HG02610 (cell line): Measurements from ENCODE around the gene NLGN1.
A peak's percentile ranks its signal among the peaks of the same experiment; 100 is the strongest.

Experiments used
- ATAC-seq: cut with Tn5 transposase; IDR thresholded peaks from one replicate; pipeline ENCODE4 v1.9.1; 2021; ENCODE audit warnings: mild to moderate bottlenecking, moderate library complexity; ENCODE audit not compliant: unreplicated experiment

Gene NLGN1

GRCh38 chr3:173825730-173826129 is 428.2 kb downstream of the NLGN1 start:
- no peak for ATAC-seq

DNA sequence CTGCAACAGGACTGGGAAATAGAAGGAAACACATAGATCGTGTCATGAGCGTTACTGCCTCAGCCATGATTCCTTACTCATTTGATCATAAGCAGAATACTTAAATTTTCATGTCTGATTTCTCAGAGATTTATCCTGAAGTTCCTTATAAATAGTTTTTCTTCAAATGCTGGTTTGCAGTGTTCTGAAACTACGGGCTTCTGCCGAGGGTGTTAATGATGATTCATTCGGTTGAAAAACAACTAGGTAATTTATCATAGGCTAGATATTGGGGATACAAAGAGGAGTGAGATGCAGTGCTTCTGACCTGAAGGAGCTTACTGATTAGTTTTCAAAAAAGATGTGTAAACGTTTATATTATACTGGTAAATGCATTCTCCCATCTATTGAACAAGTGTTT is 428.9 kb downstream of the NLGN1 start:
- ATAC-seq: no peak

DNA sequence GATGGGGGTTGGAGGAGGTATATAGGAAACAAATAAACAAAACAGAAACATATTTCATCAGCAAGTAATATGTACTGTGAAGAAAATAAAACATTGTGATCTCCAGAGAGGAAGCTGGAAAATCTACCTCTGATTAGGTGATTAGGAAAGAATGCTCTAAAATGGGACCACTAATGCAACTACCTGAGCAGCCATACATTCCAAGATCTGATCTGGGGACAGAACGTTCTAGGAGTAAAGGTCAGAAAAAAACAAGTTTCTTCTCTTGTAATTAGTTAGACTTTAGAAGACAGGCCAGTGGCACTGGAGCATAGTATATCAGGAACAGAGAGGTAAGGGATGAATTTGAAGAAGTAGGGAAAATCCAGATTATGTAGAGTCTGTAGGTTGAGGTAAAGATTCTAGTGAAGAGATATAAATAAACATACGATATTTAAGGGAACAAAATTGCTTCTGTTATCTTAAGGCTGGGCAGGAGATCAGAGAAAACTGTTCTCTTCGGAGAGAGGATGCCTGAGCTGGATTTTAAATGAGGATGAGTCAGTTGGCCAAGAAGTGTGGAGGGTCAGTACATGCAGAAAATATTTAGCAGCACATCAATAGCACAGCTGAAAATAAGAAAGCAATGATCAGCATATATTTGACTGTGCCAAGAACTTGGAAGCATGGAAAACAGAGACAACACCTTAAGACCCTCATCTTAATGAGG is 429.5 kb downstream of the NLGN1 start:
- ATAC-seq: no peak

DNA sequence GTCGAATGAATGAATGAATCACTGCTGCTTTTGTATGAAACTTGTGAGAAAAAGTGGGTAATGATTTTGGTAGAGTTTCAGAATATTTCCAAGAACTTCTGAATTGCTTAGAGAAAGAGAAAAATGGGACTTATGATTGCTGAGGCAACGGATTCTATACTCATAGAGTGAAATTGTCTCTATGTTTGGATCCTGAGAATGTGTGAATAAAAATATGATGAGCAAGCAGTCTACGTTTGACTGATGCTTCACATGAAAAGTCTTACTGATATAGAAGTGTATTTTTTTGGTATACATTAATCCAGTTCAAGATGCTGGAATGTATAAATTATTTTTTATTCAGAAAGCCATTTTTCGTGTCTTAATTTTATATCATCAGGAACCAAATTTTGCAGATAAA is 441.1 kb downstream of the NLGN1 start:
- ATAC-seq: no peak

GRCh38 chr3:173839859-173840258 is 442.3 kb downstream of the NLGN1 start:
- no peak for ATAC-seq

DNA sequence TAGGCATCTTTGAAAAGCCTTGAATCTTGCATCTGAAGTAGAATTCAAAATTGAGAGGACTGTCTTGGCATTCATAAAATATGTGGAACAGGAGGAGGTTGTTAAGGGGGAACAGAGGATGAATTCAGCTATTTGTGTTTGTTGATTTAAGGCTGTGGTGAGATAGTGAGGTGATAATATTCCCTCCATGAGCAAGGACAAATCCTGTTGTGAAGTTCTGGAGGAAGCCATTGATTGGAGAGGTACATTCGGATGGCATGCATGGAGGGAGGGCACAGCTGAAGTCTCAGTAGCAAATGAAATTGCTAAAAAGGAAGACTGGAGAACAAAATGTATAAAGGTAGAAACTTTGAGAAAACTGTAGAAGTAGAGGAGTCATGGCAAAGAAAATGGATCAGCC is 443.8 kb downstream of the NLGN1 start:
- ATAC-seq: no peak

GRCh38 chr3:173843060-173843459 is 445.5 kb downstream of the NLGN1 start:
- no peak for ATAC-seq

- no peak for ATAC-seq
Measured at GRCh38 chr3:173846584-173846983, 449.0 kb downstream of the NLGN1 start.

- ATAC-seq: no peak
Measured at GRCh38 chr3:173849489-173849888, 451.9 kb downstream of the NLGN1 start.

DNA sequence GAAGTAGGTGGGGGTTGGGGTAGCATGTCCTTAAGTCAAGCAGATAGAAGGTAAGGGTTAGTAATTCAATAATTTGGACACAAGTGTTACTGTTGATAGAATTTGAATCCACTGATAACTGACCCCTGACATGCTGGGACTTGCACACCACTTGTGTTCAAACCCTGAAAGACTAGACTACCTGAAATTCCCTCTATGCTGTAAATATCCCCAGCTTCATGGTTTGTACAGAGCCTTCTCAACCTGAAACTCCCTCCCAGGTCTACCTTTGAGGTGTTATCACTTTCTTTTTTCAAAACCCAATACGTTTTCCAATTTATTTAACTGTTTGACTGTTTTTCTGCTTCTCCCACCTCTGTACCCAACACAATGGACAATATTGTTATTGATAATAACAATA is 459.6 kb downstream of the NLGN1 start:
- ATAC-seq: peak; percentile 90

DNA sequence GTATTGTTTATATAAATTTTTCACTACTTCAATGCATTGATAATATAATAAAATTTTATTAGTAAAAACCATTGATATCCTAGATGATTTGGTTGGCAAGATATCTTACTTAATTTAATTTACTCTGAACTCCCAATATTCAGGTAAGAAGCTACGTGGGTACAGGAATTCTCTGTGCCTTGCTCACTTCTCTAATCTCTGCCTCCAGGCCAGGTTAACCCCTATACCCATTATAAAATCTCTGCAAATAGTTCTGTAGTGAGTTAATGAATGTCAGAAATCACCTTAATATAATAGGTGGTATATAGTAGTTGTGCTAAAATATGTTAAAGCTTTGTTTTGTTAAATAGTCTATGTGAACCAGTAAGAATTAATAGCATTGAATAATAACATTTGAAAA is 465.2 kb downstream of the NLGN1 start:
- no peak for ATAC-seq

- ATAC-seq: peak; percentile 52
Measured at GRCh38 chr3:173863551-173863950, 466.0 kb downstream of the NLGN1 start.

GRCh38 chr3:173865900-173866498 is 468.5 kb downstream of the NLGN1 start:
- ATAC-seq: no peak

GRCh38 chr3:173869766-173870165 is 472.2 kb downstream of the NLGN1 start:
- ATAC-seq: no peak

GRCh38 chr3:173870976-173871375 is 473.4 kb downstream of the NLGN1 start:
- ATAC-seq: no peak

DNA sequence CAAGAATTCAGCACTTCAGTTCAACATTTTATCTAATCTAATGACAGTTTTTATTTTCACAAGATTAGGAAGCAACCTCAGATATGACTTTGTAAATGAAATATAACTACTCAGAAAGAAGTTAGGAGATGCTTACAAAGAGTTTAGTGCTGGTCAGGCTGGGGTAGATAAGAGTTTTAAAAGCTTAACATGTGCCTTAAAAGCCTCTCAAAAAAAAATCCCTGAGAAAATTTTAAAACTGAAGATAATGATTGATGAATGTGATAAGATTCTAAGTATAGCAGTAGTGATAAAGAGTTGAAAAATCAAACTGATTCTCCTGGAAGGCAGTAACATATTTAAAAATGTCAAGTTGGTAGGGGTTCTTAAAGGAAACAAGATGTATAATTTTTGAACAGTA is 478.2 kb downstream of the NLGN1 start:
- ATAC-seq: no peak

DNA sequence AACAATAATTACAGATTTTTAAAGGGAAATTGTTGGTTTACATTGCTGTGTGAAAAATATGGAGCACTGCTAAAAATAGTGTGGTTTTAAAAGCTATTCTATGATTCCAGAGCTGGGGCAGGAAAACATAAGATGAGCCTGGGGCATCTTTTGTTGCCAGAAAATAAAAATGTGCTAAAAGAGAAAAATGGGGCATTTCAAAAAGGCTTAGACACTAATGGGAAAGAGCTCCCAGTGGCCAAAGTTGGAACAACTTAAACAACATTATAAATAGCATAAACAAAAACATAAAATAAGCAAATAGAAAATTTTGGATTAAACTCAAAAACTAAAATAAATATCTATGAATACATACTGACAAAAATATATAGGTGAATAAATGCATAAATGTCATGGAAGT is 478.9 kb downstream of the NLGN1 start:
- ATAC-seq: no peak

GRCh38 chr3:173887888-173888287 is 490.3 kb downstream of the NLGN1 start:
- no peak for ATAC-seq

- no peak for ATAC-seq
Measured at GRCh38 chr3:173889596-173889995, 492.1 kb downstream of the NLGN1 start.

DNA sequence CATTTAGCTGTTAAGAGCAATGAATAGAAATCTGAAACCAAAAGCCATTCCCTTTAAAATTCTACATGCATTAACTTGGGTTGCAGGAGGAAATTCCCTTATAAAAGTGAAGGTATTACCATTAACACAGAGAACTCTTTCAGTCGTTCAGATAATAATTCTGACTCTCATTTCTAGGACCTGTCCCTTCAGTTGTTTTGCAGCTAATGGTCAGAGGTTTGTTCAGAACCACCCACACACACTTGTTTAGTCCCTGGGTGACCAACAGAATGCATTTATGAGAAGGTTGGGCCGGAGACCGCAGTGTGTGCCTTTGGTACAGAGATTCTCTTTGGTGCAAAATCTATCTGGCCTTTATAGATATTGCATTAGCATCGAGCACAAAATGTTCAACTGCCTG is 492.5 kb downstream of the NLGN1 start:
- no peak for ATAC-seq

DNA sequence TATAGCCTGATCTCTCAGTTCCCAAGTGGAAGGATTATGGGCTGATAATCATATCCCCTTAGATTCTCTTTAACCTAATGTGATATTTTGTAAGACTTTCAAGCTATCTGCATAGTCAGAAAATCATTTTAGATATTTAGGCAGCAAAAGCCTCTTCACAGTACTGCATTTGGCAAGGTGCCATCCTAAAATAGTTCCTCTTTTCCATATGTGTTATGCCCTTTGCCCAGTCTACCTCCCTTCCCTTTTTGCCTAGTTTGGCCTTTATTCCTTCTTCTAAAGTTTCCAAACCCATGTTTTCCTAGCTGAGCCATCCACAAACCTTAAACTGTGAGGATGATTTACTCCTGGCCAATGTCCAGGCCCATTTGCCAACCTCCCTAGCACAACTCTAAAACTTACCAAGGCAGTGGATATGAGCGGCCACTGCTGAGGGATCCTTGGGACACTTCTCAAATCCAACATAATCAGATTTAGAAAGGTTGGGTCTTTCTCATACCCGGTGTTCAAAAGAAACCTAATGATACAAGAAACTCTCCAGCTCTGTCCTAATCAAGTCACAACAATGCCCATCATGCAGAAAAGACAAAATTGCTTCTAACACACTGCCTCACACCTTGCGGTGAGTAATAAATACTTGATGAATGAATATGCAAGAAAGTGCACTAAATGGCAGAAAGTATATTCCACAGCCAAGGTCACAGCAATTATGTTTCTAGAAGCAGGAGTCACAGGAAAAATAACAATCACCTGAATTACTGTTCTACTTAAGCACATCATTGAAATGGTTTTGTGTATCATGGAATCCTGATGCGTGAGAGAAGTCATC is 493.9 kb downstream of the NLGN1 start:
- no peak for ATAC-seq

- no peak for ATAC-seq
Measured at GRCh38 chr3:173892547-173892946, 495.0 kb downstream of the NLGN1 start.
